K562 (cell line): ENCODE results near the gene ARL3. TPM values are rescaled to one million over a fixed set of nuclear protein-coding genes. Genes with fewer than 3 reads are reported as not detected.

Experiments
- ATAC-seq: fragments of 200-7000 bp; cut with Tn5 transposase; 3 replicates; pipeline ENCODE4 v1.9.1; 2020; ENCODE audit warnings: moderate library complexity
- BruUV-seq: library from RNA; stranded (reverse); fragments of 400-500 nt; replicated peaks from 2 replicates; lab custom pipeline; 2021; lab: Mats Ljungman, UMichigan
- CTCF ChIA-PET: fragments of 300-600 bp; formaldehyde crosslinking; extraction: SDS; loops from one replicate; lab custom pipeline; 2021; ENCODE audit warnings: low intra/inter-chr PET ratio; lab: Yijun Ruan, JAX
- POLR2A ChIA-PET: fragments of 300-600, 350-650 bp; sonication (Branson Sonifier 250); formaldehyde crosslinking; extraction: SDS; loops from one replicate; lab custom pipeline; 2021; ENCODE audit warnings: antibody characterized with exemption, inconsistent platforms; lab: Yijun Ruan, JAX
- DNase-seq, 4 experiments: peaks; one replicate each; pipeline versions ENCODE4 v3.0.0 to v3.0.0-alpha.2; 2011 to 2018; ENCODE audit warnings: low spot score in 3 of 4, mixed read lengths in 3 of 4; ENCODE audit errors: extremely low read depth in 1 of 4
- FAIRE-seq: peaks from 2 replicates; lab custom pipeline; 2011; peaks lifted over from hg19 to GRCh38; lab: Jason Lieb, UNC
- H2AFZ ChIP-seq: 2 replicates; pipeline ENCODE4 v1.6.0; 2011; ENCODE audit warnings: low read depth, low read length, control low read depth, inconsistent platforms
- H3K27ac ChIP-seq: fragments of 200-600 bp; 3 replicates; pipeline ENCODE4 v1.8.0; 2011; ENCODE audit warnings: low read depth, mild to moderate bottlenecking, control low read depth, inconsistent platforms, low read length, moderate library complexity, mixed read lengths; ENCODE audit errors: extremely low read depth
- H3K27me3 ChIP-seq, 2 experiments: fragments of 300-600 bp in 1 of 2; 2 replicates in 1 of 2; 3 replicates in 1 of 2; pipeline versions ENCODE4 v1.6.0 to v1.8.0; 2011; ENCODE audit warnings: inconsistent platforms in 2 of 2, low read length in 2 of 2, mild to moderate bottlenecking in 1 of 2, mixed read lengths in 1 of 2, moderate library complexity in 1 of 2; ENCODE audit not compliant: control insufficient read depth in 2 of 2, insufficient read depth in 2 of 2
- H3K36me3 ChIP-seq: fragments of 300-600 bp; 3 replicates; pipeline ENCODE4 v1.8.0; 2011; ENCODE audit warnings: mild to moderate bottlenecking, low read length, inconsistent platforms; ENCODE audit not compliant: control insufficient read depth, insufficient read depth
- H3K4me1 ChIP-seq, 2 experiments: fragments of 200-600 bp in 1 of 2; replicated peaks in 1 of 2; 2 replicates in 1 of 2; 3 replicates in 1 of 2; pipeline versions ENCODE4 v1.5.1 to v1.8.0; 2011; ENCODE audit warnings: inconsistent platforms in 2 of 2, low read length in 2 of 2, mild to moderate bottlenecking in 1 of 2, mixed read lengths in 1 of 2, moderate library complexity in 1 of 2; ENCODE audit not compliant: control insufficient read depth in 2 of 2, insufficient read depth in 2 of 2
- H3K4me2 ChIP-seq: 2 replicates; pipeline ENCODE4 v1.6.1; 2011; ENCODE audit warnings: low read length, control low read depth, inconsistent platforms, mixed read lengths; ENCODE audit not compliant: insufficient read depth
- H3K4me3 ChIP-seq: fragments of 200-600 bp; sonication (generic), shearing (Covaris generic); 2 replicates; pipeline ENCODE4 v1.5.1; 2016; ENCODE audit warnings: control low read depth, inconsistent platforms
- H3K79me2 ChIP-seq: fragments of 200-600 bp; 3 replicates; pipeline ENCODE4 v1.8.0; 2011; ENCODE audit warnings: low read length, inconsistent platforms; ENCODE audit not compliant: control insufficient read depth, insufficient read depth
- H3K9ac ChIP-seq, 2 experiments: 2 replicates each; pipeline versions ENCODE4 v1.6.0 to v1.6.1; 2011; ENCODE audit warnings: low read depth in 2 of 2, low read length in 2 of 2, control low read depth in 1 of 2, inconsistent platforms in 1 of 2, mild to moderate bottlenecking in 1 of 2, mixed read lengths in 1 of 2; ENCODE audit not compliant: insufficient read depth in 1 of 2
- H3K9me1 ChIP-seq: one replicate; pipeline ENCODE4 v1.6.0; 2011; ENCODE audit warnings: inconsistent platforms, mild to moderate bottlenecking, low read length, moderate library complexity; ENCODE audit not compliant: control insufficient read depth, insufficient read depth
- H3K9me3 ChIP-seq: replicated peaks from 2 replicates; pipeline ENCODE4 v1.5.1; 2011; ENCODE audit warnings: low read depth, low read length, inconsistent platforms; ENCODE audit not compliant: control insufficient read depth, insufficient read depth
- H4K20me1 ChIP-seq: replicated peaks from 2 replicates; pipeline ENCODE4 v1.6.1; 2011; ENCODE audit warnings: low read length, inconsistent platforms, mixed read lengths; ENCODE audit not compliant: control insufficient read depth, insufficient read depth
- ERF ChIP-seq: fragments of 450-650 bp; formaldehyde crosslinking; IDR thresholded peaks from 2 replicates; pipeline ENCODE4 v1.4.0; 2020; ENCODE audit warnings: mild to moderate bottlenecking, mixed read lengths
- HDAC3 ChIP-seq: fragments of 450-650 bp; IDR thresholded peaks from 2 replicates; pipeline ENCODE4 v1.6.1; 2018; ENCODE audit warnings: borderline replicate concordance, mild to moderate bottlenecking, moderate library complexity; ENCODE audit not compliant: partially characterized antibody
- KLF16 ChIP-seq: IDR thresholded peaks from 2 replicates; pipeline ENCODE4 v1.6.1; 2016; ENCODE audit warnings: antibody characterized with exemption
- POLR3A ChIP-seq: IDR thresholded peaks from 2 replicates; pipeline ENCODE4 v1.6.1; 2011; ENCODE audit warnings: borderline replicate concordance, mild to moderate bottlenecking, moderate library complexity; ENCODE audit not compliant: insufficient read length, insufficient read depth; ENCODE audit errors: extremely low read depth
- SMC3 ChIP-seq: conservative IDR thresholded peaks from 2 replicates; pipeline ENCODE4 v1.6.1; 2011; ENCODE audit warnings: low read depth, low read length, improper control_type of control experiment; ENCODE audit not compliant: insufficient read depth
- ZBTB8A ChIP-seq: fragments of 450-650 bp; IDR thresholded peaks from 2 replicates; pipeline ENCODE4 v1.6.1; 2018; ENCODE audit warnings: mild to moderate bottlenecking, moderate library complexity; ENCODE audit not compliant: partially characterized antibody
- ZNF12 ChIP-seq: sonication (generic); formaldehyde crosslinking; IDR thresholded peaks from 2 replicates; pipeline ENCODE4 v1.4.0; 2020; ENCODE audit warnings: mild to moderate bottlenecking, missing genetic modification reagents
- ZNF311 ChIP-seq: fragments of 250-450 bp; sonication (Bioruptor Pico); IDR thresholded peaks from 2 replicates; pipeline ENCODE4 v1.4.0; 2020; ENCODE audit warnings: mild to moderate bottlenecking, moderate library complexity
- WGBS: fragments of 100-300 bp; shearing (Covaris generic); methylation state at CpG from one replicate; pipeline ENCODE4 v1.1.6; 2016; ENCODE audit warnings: low coverage, mixed read lengths; ENCODE audit not compliant: insufficient coverage; ENCODE audit errors: missing lambda C conversion rate; 5-methylcytosine and 5-hydroxymethylcytosine counted together
- in situ Hi-C: fragments of 300-500 bp; cut with MboI; formaldehyde crosslinking; loops from 4 replicates; pipeline ENCODE4 v1.15.0; 2018; ENCODE audit warnings: inconsistent platforms, mixed read lengths
- intact Hi-C: fragments of 100-400 bp; cut with micrococcal nuclease; formaldehyde crosslinking; loops from 2 replicates; pipeline ENCODE4 v1.14.2; 2022
- polyA plus RNA-seq, 8 experiments: library from polyadenylated mRNA; depleted of rRNA in 4 of 8; stranded (reverse) in 5 of 8; unstranded in 3 of 8; fragments of >200 nt; fragmentation: Nextera tagmentation in 2 of 8; fragmentation: Illumina TruSeq in 1 of 8; extraction: Ambion mirVana in 2 of 8; extraction: Trizol in 1 of 8; gene quantifications; 2 replicates each; pipeline versions ENCODE4 v1.2.1 to v1.2.3, GENCODE V29; 2011 to 2014; ENCODE audit warnings: inconsistent platforms in 1 of 8, missing spikeins in 1 of 8
- total RNA-seq, 7 experiments: library from RNA; depleted of rRNA in 6 of 7; stranded (reverse); fragments of >200 nt in 6 of 7; fragmentation: Illumina TruSeq in 2 of 7; extraction: Trizol in 2 of 7; gene quantifications; 2 replicates each; pipeline versions ENCODE4 v1.2.1 to v1.2.3, GENCODE V29; 2011 to 2021; ENCODE audit warnings: low replicate concordance in 1 of 7
- TF ChIP-seq, protein P1 (sequence below): sonication (generic); formaldehyde crosslinking; IDR thresholded peaks from 2 replicates; pipeline ENCODE4 v1.9.0; 2022; ENCODE audit warnings: mild to moderate bottlenecking, missing genetic modification reagents
- TF ChIP-seq, protein P2 (sequence below): IDR thresholded peaks from 2 replicates; pipeline ENCODE4 v1.6.1; 2011; ENCODE audit warnings: borderline replicate concordance, low read depth, mild to moderate bottlenecking, moderate library complexity, low read length; ENCODE audit not compliant: insufficient read depth, poor library complexity, severe bottlenecking
- TF ChIP-seq, protein P3 (sequence below): sonication (generic); formaldehyde crosslinking; IDR thresholded peaks from 2 replicates; pipeline ENCODE4 v1.5.0; 2020; ENCODE audit warnings: missing genetic modification reagents
- TF ChIP-seq, protein P4 (sequence below): sonication (generic); formaldehyde crosslinking; IDR thresholded peaks from 2 replicates; pipeline ENCODE4 v1.8.0; 2022; ENCODE audit warnings: missing genetic modification reagents, mild to moderate bottlenecking, moderate library complexity, borderline replicate concordance
- TF ChIP-seq, protein P5 (sequence below), 3 experiments: IDR thresholded peaks in 2 of 3; conservative IDR thresholded peaks in 1 of 3; 2 replicates each; pipeline ENCODE4 v1.5.1; 2011 to 2012; ENCODE audit warnings: low read length in 3 of 3, mild to moderate bottlenecking in 3 of 3, control low read depth in 2 of 3, improper control_type of control experiment in 1 of 3, inconsistent platforms in 1 of 3, low read depth in 1 of 3, mixed read lengths in 1 of 3, moderate library complexity in 1 of 3; ENCODE audit not compliant: insufficient read depth in 2 of 3

Gene ARL3
- total and polyA plus RNA-seq, 9 of the 15 experiments (the other 6 are each of a cell fraction or from before 2014, with no cell fraction given), result 2.9 to 8.9 (median 4.8) TPM

DNA sequence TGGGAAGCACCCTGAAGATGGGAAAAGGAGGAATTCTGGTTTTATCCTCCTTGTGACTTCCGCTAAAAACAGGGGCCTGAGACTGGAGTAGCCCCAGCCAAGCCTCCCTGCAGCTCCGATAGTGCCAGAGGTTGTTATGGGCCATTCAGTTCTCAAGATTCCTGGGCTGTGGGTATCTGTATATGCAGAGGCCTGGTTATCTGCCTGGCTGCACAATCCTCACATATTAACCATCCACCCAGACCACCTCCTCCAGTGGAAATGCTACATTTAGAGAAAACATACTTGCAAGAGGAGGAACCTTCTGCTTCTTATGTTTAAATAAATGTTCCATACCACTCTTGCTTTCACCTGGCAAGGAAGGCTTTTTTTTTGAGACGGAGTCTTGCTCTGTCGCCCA, 34.6 kb downstream of the ARL3 start (continued):
- no peak for TF ChIP-seq HDAC3
- TF ChIP-seq, protein P1, sequence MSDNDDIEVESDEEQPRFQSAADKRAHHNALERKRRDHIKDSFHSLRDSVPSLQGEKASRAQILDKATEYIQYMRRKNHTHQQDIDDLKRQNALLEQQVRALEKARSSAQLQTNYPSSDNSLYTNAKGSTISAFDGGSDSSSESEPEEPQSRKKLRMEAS (CRISPR knock-in tag), result no peak
- TF ChIP-seq ERF, result no peak
- no peak for TF ChIP-seq ZNF311 (CRISPR knock-in tag)

DNA sequence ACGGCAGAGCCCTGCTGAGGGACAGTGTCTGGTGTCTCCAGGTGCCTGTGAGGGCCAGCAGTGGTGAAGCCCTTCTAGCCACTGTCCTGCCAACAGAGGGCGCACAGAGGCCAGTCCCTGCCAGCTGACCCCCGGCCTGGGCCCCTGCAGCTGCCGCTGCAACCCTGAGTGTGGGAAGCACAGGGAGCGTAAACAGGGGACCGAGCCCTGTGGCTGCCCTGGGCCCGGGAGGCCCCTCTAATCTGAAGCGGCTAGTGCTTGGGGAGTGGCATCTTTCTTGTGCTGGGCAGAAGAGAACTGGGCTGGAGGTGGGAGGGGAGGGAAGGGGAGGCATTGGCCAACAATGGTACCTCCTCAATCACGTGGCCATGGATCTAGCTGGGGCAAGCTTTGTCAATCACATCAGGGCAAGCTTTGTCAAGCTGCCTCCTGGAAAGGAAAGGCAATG, 35.3 kb downstream of the ARL3 start:
- in situ Hi-C loops, result no loop called here
- 0 out of 4 replicates have a peak overlapping the region, but pooled peaks of 1 of the 2 experiments have one; percentile 6 for H3K9ac ChIP-seq
- no peaks in the 10 kb centered on the region for H3K27me3 ChIP-seq
- ATAC-seq (peak; percentile 92), DNase-seq (peak; percentile 61 to 76 (median 68)), FAIRE-seq (peak; percentile 23)
- no peaks in the 10 kb centered on the region for H3K36me3 ChIP-seq
- 11% methylated on average over 6 of the region's 9 CpGs for WGBS
- H3K4me3 ChIP-seq, result no peak overlapping the region
- no peaks in the 10 kb centered on the region for H4K20me1 ChIP-seq
- H2AFZ ChIP-seq, result peak overlapping the region; percentile 65; the same call in 1 of the 2 replicates
- no peaks in the 10 kb centered on the region for H3K9me3 ChIP-seq
- no peak overlapping the region for H3K27ac ChIP-seq
- BruUV-seq, result no TSS peak
- ChIA-PET POLR2A (interaction anchor here (0.7 to 1.7 kb wide), 3 partner anchors 23 to 38 kb away, joined by 3 to 4 read pairs (median 4); no protein-coding TSS in a partner anchor), CTCF (interaction anchor here (0.6 to 1.0 kb wide), 2 partner anchors 46 to 208 kb away, joined by 3 read pairs; no protein-coding TSS in a partner anchor)
- H3K9me1 ChIP-seq, result no peaks in the 10 kb centered on the region
- H3K79me2 ChIP-seq, result no peaks in the 10 kb centered on the region
- peaks cover 18 to 27% of the 10 kb centered on the region in 2 experiments for H3K4me1 ChIP-seq
- intact Hi-C loops, result no loop called here
- H3K4me2 ChIP-seq, result peak overlapping the region; percentile 49; the same call in 1 of the 2 replicates
- TF ChIP-seq, protein P2, sequence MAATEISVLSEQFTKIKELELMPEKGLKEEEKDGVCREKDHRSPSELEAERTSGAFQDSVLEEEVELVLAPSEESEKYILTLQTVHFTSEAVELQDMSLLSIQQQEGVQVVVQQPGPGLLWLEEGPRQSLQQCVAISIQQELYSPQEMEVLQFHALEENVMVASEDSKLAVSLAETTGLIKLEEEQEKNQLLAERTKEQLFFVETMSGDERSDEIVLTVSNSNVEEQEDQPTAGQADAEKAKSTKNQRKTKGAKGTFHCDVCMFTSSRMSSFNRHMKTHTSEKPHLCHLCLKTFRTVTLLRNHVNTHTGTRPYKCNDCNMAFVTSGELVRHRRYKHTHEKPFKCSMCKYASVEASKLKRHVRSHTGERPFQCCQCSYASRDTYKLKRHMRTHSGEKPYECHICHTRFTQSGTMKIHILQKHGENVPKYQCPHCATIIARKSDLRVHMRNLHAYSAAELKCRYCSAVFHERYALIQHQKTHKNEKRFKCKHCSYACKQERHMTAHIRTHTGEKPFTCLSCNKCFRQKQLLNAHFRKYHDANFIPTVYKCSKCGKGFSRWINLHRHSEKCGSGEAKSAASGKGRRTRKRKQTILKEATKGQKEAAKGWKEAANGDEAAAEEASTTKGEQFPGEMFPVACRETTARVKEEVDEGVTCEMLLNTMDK, result peak; percentile 48
- TF ChIP-seq KLF16 (0 out of 2 replicates have a peak, but pooled peaks have one; percentile 10), ZBTB8A (no peak), POLR3A (no peak), SMC3 (peak; percentile 50; the same call in 1 of the 2 replicates), ZNF12 (CRISPR knock-in tag) (no peak)
- TF ChIP-seq, protein P3, sequence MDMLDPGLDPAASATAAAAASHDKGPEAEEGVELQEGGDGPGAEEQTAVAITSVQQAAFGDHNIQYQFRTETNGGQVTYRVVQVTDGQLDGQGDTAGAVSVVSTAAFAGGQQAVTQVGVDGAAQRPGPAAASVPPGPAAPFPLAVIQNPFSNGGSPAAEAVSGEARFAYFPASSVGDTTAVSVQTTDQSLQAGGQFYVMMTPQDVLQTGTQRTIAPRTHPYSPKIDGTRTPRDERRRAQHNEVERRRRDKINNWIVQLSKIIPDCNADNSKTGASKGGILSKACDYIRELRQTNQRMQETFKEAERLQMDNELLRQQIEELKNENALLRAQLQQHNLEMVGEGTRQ (CRISPR knock-in tag), result peak; percentile 41; the same call in 1 of the 2 replicates
- TF ChIP-seq, protein P4, sequence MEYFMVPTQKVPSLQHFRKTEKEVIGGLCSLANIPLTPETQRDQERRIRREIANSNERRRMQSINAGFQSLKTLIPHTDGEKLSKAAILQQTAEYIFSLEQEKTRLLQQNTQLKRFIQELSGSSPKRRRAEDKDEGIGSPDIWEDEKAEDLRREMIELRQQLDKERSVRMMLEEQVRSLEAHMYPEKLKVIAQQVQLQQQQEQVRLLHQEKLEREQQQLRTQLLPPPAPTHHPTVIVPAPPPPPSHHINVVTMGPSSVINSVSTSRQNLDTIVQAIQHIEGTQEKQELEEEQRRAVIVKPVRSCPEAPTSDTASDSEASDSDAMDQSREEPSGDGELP (CRISPR knock-in tag), result peak; percentile 94
- TF ChIP-seq, protein P5, sequence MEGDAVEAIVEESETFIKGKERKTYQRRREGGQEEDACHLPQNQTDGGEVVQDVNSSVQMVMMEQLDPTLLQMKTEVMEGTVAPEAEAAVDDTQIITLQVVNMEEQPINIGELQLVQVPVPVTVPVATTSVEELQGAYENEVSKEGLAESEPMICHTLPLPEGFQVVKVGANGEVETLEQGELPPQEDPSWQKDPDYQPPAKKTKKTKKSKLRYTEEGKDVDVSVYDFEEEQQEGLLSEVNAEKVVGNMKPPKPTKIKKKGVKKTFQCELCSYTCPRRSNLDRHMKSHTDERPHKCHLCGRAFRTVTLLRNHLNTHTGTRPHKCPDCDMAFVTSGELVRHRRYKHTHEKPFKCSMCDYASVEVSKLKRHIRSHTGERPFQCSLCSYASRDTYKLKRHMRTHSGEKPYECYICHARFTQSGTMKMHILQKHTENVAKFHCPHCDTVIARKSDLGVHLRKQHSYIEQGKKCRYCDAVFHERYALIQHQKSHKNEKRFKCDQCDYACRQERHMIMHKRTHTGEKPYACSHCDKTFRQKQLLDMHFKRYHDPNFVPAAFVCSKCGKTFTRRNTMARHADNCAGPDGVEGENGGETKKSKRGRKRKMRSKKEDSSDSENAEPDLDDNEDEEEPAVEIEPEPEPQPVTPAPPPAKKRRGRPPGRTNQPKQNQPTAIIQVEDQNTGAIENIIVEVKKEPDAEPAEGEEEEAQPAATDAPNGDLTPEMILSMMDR (IDR thresholded peaks at IDR 0.05 in 2 of 3, conservative IDR thresholded peaks at IDR 0.05 in 1 of 3; ENCODE audit: insufficient read depth in 2 of 3, low read depth in 1 of 3, low read length in 3 of 3), result peak; percentile 76 to 82 (median 80)
